Measurements from ENCODE around the gene TTC3. TPM values are rescaled to one million over a fixed set of nuclear protein-coding genes. Genes with fewer than 3 reads are reported as not detected.
"Not testable (repeated sequence)": the region's sequence is repeated elsewhere in the genome, so short reads cannot be mapped to it uniquely, and the experiment has no call there.

The TTC3 gene
- total RNA-seq, 2 donors from 2014 or later: 184 to 273 TPM

DNA sequence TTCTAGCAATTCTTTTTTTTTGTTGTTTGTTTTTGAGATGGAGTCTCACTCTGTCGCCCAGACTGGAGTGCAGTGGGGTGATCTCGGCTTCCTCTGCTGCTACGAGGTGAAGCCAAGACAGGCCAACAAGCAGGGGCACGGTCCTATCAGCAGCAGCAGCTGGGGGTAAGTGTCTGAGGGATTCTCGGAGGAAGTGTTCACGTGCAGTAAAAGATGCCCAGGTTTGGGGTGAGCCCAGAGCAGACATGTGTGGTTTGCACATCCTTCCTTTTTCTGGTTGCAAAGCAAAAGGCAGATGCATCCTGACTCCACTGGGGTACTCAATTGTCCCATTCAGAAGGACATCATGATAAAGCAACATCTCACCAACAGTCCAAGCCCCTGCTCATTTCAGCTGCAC, 27.9 kb upstream of the TTC3 start:
- Mint-ChIP-seq H3K4me3 (no peak overlapping the region), H3K36me3 (ENCODE audit: low read depth) (no peaks in the 10 kb centered on the region), H3K4me1 (peaks cover 57% of the 10 kb centered on the region), H3K9me3 (peaks cover 12% of the 10 kb centered on the region), H3K27ac (no peak overlapping the region), H3K27me3 (ENCODE audit: insufficient read depth) (peaks cover 48% of the 10 kb centered on the region)
- TF ChIP-seq, protein P1, sequence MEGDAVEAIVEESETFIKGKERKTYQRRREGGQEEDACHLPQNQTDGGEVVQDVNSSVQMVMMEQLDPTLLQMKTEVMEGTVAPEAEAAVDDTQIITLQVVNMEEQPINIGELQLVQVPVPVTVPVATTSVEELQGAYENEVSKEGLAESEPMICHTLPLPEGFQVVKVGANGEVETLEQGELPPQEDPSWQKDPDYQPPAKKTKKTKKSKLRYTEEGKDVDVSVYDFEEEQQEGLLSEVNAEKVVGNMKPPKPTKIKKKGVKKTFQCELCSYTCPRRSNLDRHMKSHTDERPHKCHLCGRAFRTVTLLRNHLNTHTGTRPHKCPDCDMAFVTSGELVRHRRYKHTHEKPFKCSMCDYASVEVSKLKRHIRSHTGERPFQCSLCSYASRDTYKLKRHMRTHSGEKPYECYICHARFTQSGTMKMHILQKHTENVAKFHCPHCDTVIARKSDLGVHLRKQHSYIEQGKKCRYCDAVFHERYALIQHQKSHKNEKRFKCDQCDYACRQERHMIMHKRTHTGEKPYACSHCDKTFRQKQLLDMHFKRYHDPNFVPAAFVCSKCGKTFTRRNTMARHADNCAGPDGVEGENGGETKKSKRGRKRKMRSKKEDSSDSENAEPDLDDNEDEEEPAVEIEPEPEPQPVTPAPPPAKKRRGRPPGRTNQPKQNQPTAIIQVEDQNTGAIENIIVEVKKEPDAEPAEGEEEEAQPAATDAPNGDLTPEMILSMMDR (conservative IDR thresholded peaks at IDR 0.05): no peak
- H3K27me3 ChIP-seq (ENCODE audit: control insufficient read depth, insufficient read depth, low read length, poor library complexity, severe bottlenecking): no peaks in the 10 kb centered on the region
- no peak overlapping the region for H3K9ac ChIP-seq (ENCODE audit: extremely low read depth, low read length, poor library complexity, severe bottlenecking)
- H3K4me3 ChIP-seq (ENCODE audit: low read length): no peak overlapping the region
- peaks cover 4% of the 10 kb centered on the region for H3K9me3 ChIP-seq (ENCODE audit: control insufficient read depth, low read length)
- H3K36me3 ChIP-seq (ENCODE audit: control insufficient read depth, insufficient read depth, low read length): no peaks in the 10 kb centered on the region
- peaks cover 19% of the 10 kb centered on the region for H3K4me1 ChIP-seq (ENCODE audit: control insufficient read depth, insufficient read depth, low read length)
- DNase-seq: no peak
- H3K27ac ChIP-seq (ENCODE audit: low read depth, low read length): no peak overlapping the region
- 93 to 94% methylated on average over 3 to 6 of the region's 6 CpGs for WGBS, 2 experiments (ENCODE audit: insufficient coverage in 1 of 2, insufficient read length in 1 of 2)

GRCh38 chr21:37045556-37045955, 27.5 kb upstream of the TTC3 start:
- 95 to 98% methylated on average over 6 of the region's 6 CpGs for WGBS, 2 experiments (ENCODE audit: insufficient coverage in 1 of 2, insufficient read length in 1 of 2)
- Mint-ChIP-seq H3K27me3 (ENCODE audit: insufficient read depth) (peaks cover 51% of the 10 kb centered on the region), H3K4me1 (peaks cover 57% of the 10 kb centered on the region), H3K27ac (no peak overlapping the region), H3K9me3 (peaks cover 16% of the 10 kb centered on the region), H3K36me3 (ENCODE audit: low read depth) (no peaks in the 10 kb centered on the region), H3K4me3 (no peak overlapping the region)
- Histone ChIP-seq H3K36me3 (ENCODE audit: control insufficient read depth, insufficient read depth, low read length) (no peaks in the 10 kb centered on the region), H3K9me3 (ENCODE audit: control insufficient read depth, low read length) (peaks cover 8% of the 10 kb centered on the region), H3K27me3 (ENCODE audit: control insufficient read depth, insufficient read depth, low read length, poor library complexity, severe bottlenecking) (no peaks in the 10 kb centered on the region), H3K4me1 (ENCODE audit: control insufficient read depth, insufficient read depth, low read length) (peaks cover 19% of the 10 kb centered on the region), H3K9ac (ENCODE audit: extremely low read depth, low read length, poor library complexity, severe bottlenecking) (no peak overlapping the region), H3K27ac (ENCODE audit: low read depth, low read length) (no peak overlapping the region), H3K4me3 (ENCODE audit: low read length) (no peak overlapping the region)
- DNase-seq: no peak
- TF ChIP-seq, protein P1 (conservative IDR thresholded peaks at IDR 0.05): no peak

GRCh38 chr21:37047079-37047478, 26.0 kb upstream of the TTC3 start:
- peak overlapping the region; percentile 3 for H3K4me3 Mint-ChIP-seq
- Histone ChIP-seq H3K4me1 (ENCODE audit: control insufficient read depth, insufficient read depth, low read length) (peaks cover 14% of the 10 kb centered on the region), H3K4me3 (ENCODE audit: low read length) (no peak overlapping the region), H3K27me3 (ENCODE audit: control insufficient read depth, insufficient read depth, low read length, poor library complexity, severe bottlenecking) (no peaks in the 10 kb centered on the region), H3K27ac (ENCODE audit: low read depth, low read length) (no peak overlapping the region), H3K36me3 (ENCODE audit: control insufficient read depth, insufficient read depth, low read length) (no peaks in the 10 kb centered on the region), H3K9ac (ENCODE audit: extremely low read depth, low read length, poor library complexity, severe bottlenecking) (peak overlapping the region; percentile 32), H3K9me3 (ENCODE audit: control insufficient read depth, low read length) (peaks cover 11% of the 10 kb centered on the region)
- WGBS, 2 experiments (ENCODE audit: insufficient coverage in 1 of 2, insufficient read length in 1 of 2): 82% methylated on average over 4 of the region's 4 CpGs; no CpG with 5 or more reads in 1 of the 2 experiments
- peaks cover 50% of the 10 kb centered on the region for H3K4me1 Mint-ChIP-seq
- peaks cover 17% of the 10 kb centered on the region for H3K9me3 Mint-ChIP-seq
- TF ChIP-seq, protein P1 (conservative IDR thresholded peaks at IDR 0.05): no peak
- peak overlapping the region; percentile 95 for H3K27ac Mint-ChIP-seq
- H3K27me3 Mint-ChIP-seq (ENCODE audit: insufficient read depth): peaks cover 53% of the 10 kb centered on the region
- no peaks in the 10 kb centered on the region for H3K36me3 Mint-ChIP-seq (ENCODE audit: low read depth)
- DNase-seq: peak; percentile 66

DNA sequence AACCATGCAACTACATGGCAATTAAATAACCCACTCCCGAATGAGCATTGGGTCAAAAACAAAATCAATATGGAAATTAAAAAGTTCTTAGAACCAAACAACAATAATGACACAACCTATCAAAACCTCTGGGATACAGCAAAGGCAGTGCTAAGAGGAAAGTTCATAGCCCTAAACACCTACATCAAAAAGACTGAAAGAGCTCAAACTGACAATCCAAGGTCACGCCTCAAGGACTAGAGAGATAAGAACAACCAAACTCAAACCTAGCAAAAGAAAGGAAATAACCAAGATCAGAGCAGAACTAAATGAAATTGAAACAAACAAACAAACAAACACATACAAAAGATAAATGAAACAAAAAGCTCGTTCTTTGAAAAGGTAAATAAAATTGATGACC, 23.3 kb upstream of the TTC3 start:
- not testable (repeated sequence) for H3K4me3 Mint-ChIP-seq; H3K36me3 ChIP-seq (ENCODE audit: control insufficient read depth, insufficient read depth, low read length); H3K9ac ChIP-seq (ENCODE audit: extremely low read depth, low read length, poor library complexity, severe bottlenecking); DNase-seq; H3K27me3 ChIP-seq (ENCODE audit: control insufficient read depth, insufficient read depth, low read length, poor library complexity, severe bottlenecking); H3K27ac ChIP-seq (ENCODE audit: low read depth, low read length); H3K36me3 Mint-ChIP-seq (ENCODE audit: low read depth); H3K27ac Mint-ChIP-seq
- Mint-ChIP-seq H3K9me3 (peaks cover 19% of the 10 kb centered on the region), H3K4me1 (peaks cover 46% of the 10 kb centered on the region), H3K27me3 (ENCODE audit: insufficient read depth) (peaks cover 45% of the 10 kb centered on the region)
- peak overlapping the region; percentile 50 for H3K4me3 ChIP-seq (ENCODE audit: low read length)
- peaks cover 11% of the 10 kb centered on the region for H3K9me3 ChIP-seq (ENCODE audit: control insufficient read depth, low read length)
- H3K4me1 ChIP-seq (ENCODE audit: control insufficient read depth, insufficient read depth, low read length): peaks cover 14% of the 10 kb centered on the region
- WGBS, 2 experiments (ENCODE audit: insufficient coverage in 1 of 2, insufficient read length in 1 of 2): 86 to 100% methylated on average over 2 to 3 of the region's 3 CpGs
